A673 (cell line): ENCODE results near the gene RFT1. TPM values are rescaled to one million over a fixed set of nuclear protein-coding genes. Genes with fewer than 3 reads are reported as not detected.

ENCODE experiments used
- BruUV-seq: library from RNA; stranded (reverse); fragments of 400-500 nt; replicated peaks from 2 replicates; lab custom pipeline; 2021; lab: Mats Ljungman, UMichigan
- CTCF ChIA-PET: fragments of 300-600 bp; sonication (Branson Sonifier 250); formaldehyde crosslinking; loops from one replicate; lab custom pipeline; 2022; ENCODE audit warnings: antibody characterized with exemption; lab: Charles Lee
- POLR2A ChIA-PET: fragments of 300-600 bp; sonication (Branson Sonifier 250); formaldehyde crosslinking; loops from one replicate; lab custom pipeline; 2022; ENCODE audit warnings: antibody characterized with exemption; ENCODE audit not compliant: low non-redundant PET; lab: Charles Lee
- DNase-seq: peaks from one replicate; pipeline ENCODE4 v3.0.0-alpha.2; 2015; ENCODE audit warnings: low spot score
- H3K27ac ChIP-seq: fragments of 200-600 bp; sonication (generic); 2 replicates; pipeline ENCODE4 v1.5.1; 2016; ENCODE audit warnings: mixed run types, low read depth, mild to moderate bottlenecking, mixed read lengths, antibody characterized with exemption, low read length; ENCODE audit not compliant: poor library complexity, severe bottlenecking
- H3K27me3 ChIP-seq: fragments of 200-600 bp; sonication (generic); replicated peaks from 2 replicates; pipeline ENCODE4 v1.6.1; 2017; ENCODE audit warnings: mixed run types, low read depth, mild to moderate bottlenecking, mixed read lengths, antibody characterized with exemption, low read length; ENCODE audit not compliant: insufficient read depth, poor library complexity
- H3K36me3 ChIP-seq: fragments of 200-600 bp; sonication (generic); 2 replicates; pipeline ENCODE4 v1.6.1; 2016; ENCODE audit warnings: mixed run types, mild to moderate bottlenecking, mixed read lengths, antibody characterized with exemption, low read length; ENCODE audit not compliant: insufficient read depth, poor library complexity, severe bottlenecking
- H3K4me1 ChIP-seq: fragments of 200-600 bp; sonication (generic); 2 replicates; pipeline ENCODE4 v1.6.1; 2017; ENCODE audit warnings: mixed run types, mild to moderate bottlenecking, mixed read lengths, antibody characterized with exemption, low read length; ENCODE audit not compliant: insufficient read depth, poor library complexity, severe bottlenecking
- H3K4me3 ChIP-seq: fragments of 200-600 bp; sonication (generic); 2 replicates; pipeline ENCODE4 v1.5.1; 2016; ENCODE audit warnings: low read depth, mixed run types, mild to moderate bottlenecking, mixed read lengths, low read length; ENCODE audit not compliant: poor library complexity, severe bottlenecking
- H3K9me3 ChIP-seq: fragments of 200-600 bp; sonication (generic); 2 replicates; pipeline ENCODE4 v1.6.1; 2016; ENCODE audit warnings: mixed run types, low read depth, mild to moderate bottlenecking, mixed read lengths, antibody characterized with exemption, low read length; ENCODE audit not compliant: poor library complexity, severe bottlenecking
- CTCF ChIP-seq: fragments of 300-800, 200-600 bp; sonication (generic); conservative IDR thresholded peaks from 2 replicates; pipeline ENCODE4 v1.5.1; 2017; ENCODE audit warnings: low read depth, mild to moderate bottlenecking, antibody characterized with exemption, low read length, moderate library complexity, mixed read lengths
- EZH2 ChIP-seq: fragments of 200-600 bp; sonication (generic); IDR thresholded peaks from 2 replicates; pipeline ENCODE4 v1.6.1; 2017; ENCODE audit warnings: borderline replicate concordance, low read depth, mild to moderate bottlenecking, mixed read lengths, antibody characterized with exemption, low read length; ENCODE audit not compliant: poor library complexity, severe bottlenecking
- intact Hi-C: fragments of 100-400 bp; cut with micrococcal nuclease; formaldehyde crosslinking; loops from one replicate; pipeline ENCODE4 v1.10.0; 2022; ENCODE audit not compliant: unreplicated experiment
- total RNA-seq: library from RNA; stranded (reverse); gene quantifications from 2 replicates; pipeline ENCODE4 v1.2.3, GENCODE V29; 2021

The RFT1 gene
- total RNA-seq, 1 experiment from 2014 or later = 16.7 TPM

GRCh38 chr3:53122255-53122932 lies 7.8 kb downstream of the RFT1 start:
- H3K9me3 ChIP-seq = no peaks in the 10 kb centered on the region
- ChIA-PET POLR2A (no interaction called here), CTCF (no interaction called here)
- no peak overlapping the region for H3K4me3 ChIP-seq
- no peaks in the 10 kb centered on the region for H3K4me1 ChIP-seq
- BruUV-seq = no TSS peak
- no peak for DNase-seq
- H3K27me3 ChIP-seq = no peaks in the 10 kb centered on the region
- H3K27ac ChIP-seq = no peak overlapping the region
- intact Hi-C loops = no loop called here
- peaks cover 10% of the 10 kb centered on the region for H3K36me3 ChIP-seq
- no peak for TF ChIP-seq EZH2

DNA sequence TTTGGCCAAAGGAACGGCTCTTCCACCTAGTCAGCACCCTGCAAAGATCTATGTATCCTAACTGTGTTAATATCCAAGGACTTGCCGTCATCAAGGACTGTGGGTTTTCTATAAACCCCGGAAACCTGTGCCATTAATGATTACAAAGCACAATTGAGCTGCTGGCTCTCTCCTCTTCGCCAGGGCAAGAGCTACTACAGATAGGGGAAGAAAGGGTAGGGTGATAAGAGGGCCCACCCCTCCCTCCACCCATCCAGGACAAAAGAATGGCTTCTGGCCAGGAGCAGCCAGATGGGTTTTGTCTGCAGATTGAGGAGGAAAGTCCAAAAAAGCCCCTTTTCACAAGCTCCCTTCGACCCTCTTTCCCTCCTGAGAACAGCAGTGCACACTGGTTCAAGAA lies 9.9 kb downstream of the RFT1 start:
- Histone ChIP-seq H3K27me3 (no peaks in the 10 kb centered on the region), H3K4me1 (no peaks in the 10 kb centered on the region), H3K9me3 (no peaks in the 10 kb centered on the region), H3K27ac (no peak overlapping the region), H3K36me3 (peaks cover 12% of the 10 kb centered on the region), H3K4me3 (no peak overlapping the region)
- DNase-seq = no peak
- no TSS peak for BruUV-seq
- ChIA-PET POLR2A (no interaction called here), CTCF (no interaction called here)
- no peak for TF ChIP-seq CTCF
- TF ChIP-seq EZH2 = no peak
- intact Hi-C loops = no loop called here

DNA sequence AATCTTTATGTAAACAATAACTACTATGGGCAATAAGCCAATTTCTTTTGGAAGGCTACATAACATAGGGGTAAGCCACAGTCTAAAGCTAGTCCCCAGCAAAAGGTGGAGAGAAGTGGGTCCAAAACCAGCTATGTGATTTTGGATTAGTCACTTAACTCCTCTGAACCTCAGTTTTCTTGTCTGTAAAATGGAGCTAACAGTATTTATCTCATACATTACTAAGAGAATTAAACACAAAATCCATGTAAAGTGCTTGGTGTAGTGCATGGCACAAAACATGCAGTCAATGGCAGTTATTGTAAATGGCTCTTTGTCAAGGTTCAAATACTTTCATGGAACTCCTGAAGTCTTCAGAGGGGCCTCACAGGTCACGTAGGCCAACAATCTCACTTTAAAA lies 13.3 kb downstream of the RFT1 start:
- BruUV-seq = no TSS peak
- intact Hi-C loops = no loop called here

More for the DNA sequence above, 13.3 kb downstream of the RFT1 start:
- no peak for TF ChIP-seq EZH2
- no peak for TF ChIP-seq CTCF
- Histone ChIP-seq H3K4me1 (no peaks in the 10 kb centered on the region), H3K27me3 (no peaks in the 10 kb centered on the region), H3K27ac (no peak overlapping the region), H3K36me3 (peaks cover 11% of the 10 kb centered on the region), H3K9me3 (no peaks in the 10 kb centered on the region), H3K4me3 (no peak overlapping the region)
- no peak for DNase-seq
- ChIA-PET POLR2A (no interaction called here), CTCF (no interaction called here)
